Ammon's horn (tissue), 1 donor: ENCODE data around the gene MGAT4A.

ENCODE experiments used
- DNase-seq: peaks from one replicate; pipeline ENCODE4 v3.0.0-alpha.2; 2016; ENCODE audit warnings: low spot score

The MGAT4A gene

DNA sequence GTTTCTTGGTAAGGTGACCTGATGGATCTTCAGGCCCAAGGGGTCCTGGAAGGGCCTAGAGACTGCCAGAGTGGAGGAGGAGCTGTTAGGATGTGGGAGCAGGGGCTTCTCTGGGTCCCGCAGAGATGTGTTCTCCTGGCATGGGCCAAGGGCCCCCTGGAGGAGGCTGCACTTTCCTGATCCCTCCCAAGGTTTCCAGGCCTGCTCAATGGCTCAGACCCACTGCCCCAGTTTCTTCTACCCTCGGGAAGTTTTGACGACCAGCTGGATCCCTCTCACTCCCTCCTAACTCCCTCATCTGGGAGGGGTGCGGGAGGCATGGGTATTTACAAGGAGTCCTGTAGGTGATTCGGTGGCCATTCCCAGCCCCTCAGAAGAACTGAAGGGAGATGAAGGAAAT lies 158.7 kb downstream of the MGAT4A start:
- DNase-seq, result no peak

DNA sequence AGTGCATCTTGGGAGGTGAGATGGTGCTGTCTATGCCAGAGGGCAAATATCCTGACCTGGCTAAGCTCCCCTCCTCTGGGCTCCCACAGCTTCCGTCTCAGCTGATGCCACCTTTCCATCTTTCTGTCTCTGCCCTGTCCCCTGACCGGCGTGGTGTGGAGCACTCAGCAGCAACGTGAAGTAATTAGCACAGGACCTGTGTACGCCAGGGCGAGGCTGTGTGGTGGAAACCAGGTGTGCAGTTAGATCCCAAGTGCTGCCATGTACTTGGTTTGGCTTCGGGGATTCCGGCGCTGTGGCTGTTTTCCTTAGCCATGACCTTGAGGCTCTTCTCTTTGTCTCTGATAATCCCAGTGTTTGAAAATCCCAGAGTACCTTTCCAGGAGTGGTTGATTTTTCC lies 159.1 kb downstream of the MGAT4A start:
- DNase-seq, result no peak

DNA sequence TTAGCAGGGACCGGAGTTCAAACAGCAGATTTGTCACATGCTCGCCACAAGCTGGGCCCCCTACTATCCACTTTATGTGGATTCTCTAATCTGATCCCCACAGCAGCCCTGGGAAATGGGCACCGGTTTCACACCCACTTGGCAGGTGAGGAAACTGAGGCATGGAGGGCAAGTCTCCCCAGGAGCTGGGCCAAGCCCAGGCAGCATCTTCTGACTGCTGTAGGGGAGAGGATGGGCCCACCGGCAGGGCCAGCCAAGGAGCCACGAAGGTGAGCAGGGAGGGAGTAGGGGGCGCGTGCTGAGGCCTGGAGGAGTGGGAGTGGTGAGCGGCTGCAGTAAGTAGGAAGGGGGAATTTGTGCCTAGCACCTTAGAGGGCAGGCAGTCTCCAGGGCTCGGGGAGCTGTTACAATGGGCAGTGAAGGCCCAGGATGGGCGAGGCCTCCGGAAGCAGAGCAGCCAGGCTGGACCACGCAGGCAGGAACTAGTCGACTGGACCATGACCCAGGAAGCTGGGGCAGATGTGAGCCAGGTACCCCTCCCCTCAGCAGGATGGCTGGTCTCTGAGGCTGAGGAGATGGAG lies 159.7 kb downstream of the MGAT4A start:
- no peak for DNase-seq

DNA sequence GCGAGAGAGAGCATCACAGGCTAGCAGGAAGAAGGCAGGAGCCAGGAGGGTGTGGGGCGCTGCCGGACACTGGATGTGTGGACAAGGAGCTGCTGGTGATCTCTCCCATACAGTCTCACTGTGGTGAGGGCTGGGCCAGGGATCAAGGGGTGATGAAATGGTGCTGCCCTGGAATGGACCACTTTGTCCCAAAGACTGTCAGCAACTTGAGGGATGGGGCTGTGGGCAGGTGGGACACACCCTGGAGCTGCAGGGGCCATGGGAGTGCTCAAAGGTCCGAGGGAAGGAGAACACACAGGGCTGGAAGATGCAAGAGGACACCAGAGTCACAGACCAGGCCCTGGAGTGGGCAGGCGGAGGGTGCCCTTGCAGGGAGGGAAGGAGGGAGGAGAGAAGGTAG lies 160.6 kb downstream of the MGAT4A start:
- no peak for DNase-seq

DNA sequence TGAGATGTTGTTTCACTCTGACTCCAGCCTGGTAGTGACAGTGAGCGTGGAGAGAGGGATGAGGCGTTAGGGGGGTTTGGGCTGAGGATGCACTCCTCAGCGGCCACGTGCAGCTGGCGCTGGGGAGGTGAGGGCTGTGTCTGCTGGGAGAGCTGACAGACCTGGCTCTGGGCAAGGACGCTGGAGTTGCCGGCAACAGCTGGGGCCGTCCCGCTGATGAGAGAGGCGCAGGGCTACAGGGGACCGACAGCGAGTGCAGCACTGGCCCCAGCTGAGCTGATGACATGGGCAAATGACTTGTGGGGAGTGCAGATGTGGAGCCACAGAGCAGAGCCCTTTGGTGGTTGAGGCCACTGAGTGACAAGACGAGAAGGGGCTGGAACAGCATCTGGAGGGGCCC lies 161.0 kb downstream of the MGAT4A start:
- no peak for DNase-seq

DNA sequence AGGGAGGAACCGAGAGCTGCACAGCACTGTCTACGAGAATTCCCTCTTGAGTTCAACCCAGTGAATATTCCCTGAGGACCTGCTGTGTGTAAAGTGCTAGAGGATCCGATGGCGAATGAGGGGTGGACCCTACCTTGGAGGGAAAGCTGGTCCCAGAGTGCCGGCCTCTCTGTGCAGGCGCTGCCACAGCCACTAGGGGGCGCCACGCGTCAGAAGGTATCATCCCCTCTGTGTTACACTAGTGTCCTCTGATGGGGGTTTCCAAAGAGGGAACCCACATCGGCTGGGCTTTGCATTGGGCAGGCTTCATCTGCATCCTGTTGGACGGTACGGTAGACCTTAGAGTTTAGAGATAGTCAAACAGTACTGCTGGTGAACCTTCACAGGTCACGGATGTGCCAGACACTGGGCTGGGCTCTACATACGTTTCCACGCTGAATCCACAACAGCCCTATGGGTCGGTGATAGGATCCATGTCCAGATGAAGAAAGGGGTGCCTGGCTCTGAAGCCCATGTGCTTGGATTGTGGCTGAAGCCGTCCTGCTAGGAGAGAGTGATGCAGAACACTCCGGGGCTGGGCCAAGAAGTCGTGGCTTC lies 161.6 kb downstream of the MGAT4A start:
- no peak for DNase-seq
